Activated CD8-positive, alpha-beta memory T cell treated with anti-CD3 and anti-CD28 coated beads, Interleukin-2, amount 50 U/mL, for 48 hours (primary cell): Measurements from ENCODE around the gene SNX27.
"Not testable (repeated sequence)": the region's sequence is repeated elsewhere in the genome, so short reads cannot be mapped to it uniquely, and the experiment has no call there.

ENCODE experiments used
- DNase-seq: peaks from one replicate; pipeline ENCODE4 v3.0.0-alpha.2; 2020

SNX27 gene

DNA sequence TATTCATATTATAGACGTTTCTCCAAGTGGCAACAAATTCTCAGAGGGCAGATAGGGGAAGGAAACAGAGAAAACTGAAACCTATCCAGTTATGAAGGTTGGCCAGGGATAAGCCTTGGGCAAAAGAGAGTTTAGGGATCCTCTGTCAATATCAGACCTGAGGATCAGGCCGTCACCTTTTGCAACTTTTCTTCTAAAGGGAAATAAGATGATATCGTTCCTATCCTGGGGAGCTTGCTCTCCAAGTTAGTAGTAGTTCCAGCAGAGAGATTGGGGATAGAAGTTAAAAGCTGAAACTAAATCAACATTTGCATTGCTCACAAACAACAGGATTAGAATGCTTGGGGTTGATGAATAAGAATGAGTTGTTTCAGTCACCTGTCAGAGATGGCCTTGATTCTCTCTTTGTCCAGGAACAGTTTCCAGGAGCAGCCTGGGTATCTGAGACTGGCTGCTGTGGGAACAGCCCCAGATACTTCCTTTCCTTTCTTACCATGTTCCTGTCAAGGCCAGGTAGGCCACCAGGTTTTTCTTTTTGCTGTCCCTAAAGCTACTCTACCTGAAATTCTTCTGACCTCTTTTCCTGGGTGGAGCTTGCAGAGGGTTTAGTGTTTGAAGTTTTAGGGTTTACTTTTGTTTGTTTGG, 112.0 kb downstream of the SNX27 start:
- DNase-seq = no peak

DNA sequence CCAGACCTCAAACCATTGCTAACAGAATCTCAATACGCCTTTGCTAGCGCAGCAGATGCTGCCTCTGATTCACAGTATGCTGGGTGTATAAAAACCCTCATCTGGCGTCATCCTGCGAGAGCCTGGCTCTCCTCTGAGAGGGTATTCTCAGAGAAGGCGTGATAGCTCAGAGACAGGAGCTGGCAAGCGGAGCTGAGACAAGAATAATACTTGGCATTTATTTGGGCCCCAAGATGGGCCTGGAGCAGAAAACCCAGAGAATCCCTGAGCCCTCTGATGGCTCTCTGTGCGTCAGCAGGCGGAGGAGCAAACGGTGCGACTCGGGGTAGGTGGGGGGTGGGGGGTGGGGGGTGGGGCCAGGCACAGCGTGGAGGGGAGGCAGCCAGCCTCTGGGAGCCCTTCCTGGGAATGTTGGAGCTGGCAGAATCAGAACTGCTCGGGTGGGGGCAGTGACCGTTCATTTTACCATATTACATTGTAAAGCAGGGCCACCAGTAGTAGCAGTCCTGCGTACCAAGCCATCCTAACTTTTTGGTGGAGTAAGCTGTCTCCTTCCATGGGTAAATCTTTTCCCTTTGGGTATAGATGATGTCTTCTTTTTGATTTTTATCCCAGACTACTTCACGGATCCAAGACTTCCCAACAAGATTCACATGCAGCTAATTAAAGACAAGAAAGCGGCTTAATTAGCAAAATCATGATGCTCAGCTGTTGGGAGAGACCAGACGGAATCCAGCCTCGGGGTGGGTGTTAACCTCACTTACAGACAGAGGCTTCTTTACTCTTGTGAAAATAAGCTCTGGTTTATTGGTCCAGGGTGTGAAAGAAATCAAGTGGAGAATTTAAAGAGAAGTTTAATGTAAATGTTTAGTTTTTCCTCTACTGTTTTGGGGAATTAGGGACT, 116.6 kb downstream of the SNX27 start:
- no peak for DNase-seq

DNA sequence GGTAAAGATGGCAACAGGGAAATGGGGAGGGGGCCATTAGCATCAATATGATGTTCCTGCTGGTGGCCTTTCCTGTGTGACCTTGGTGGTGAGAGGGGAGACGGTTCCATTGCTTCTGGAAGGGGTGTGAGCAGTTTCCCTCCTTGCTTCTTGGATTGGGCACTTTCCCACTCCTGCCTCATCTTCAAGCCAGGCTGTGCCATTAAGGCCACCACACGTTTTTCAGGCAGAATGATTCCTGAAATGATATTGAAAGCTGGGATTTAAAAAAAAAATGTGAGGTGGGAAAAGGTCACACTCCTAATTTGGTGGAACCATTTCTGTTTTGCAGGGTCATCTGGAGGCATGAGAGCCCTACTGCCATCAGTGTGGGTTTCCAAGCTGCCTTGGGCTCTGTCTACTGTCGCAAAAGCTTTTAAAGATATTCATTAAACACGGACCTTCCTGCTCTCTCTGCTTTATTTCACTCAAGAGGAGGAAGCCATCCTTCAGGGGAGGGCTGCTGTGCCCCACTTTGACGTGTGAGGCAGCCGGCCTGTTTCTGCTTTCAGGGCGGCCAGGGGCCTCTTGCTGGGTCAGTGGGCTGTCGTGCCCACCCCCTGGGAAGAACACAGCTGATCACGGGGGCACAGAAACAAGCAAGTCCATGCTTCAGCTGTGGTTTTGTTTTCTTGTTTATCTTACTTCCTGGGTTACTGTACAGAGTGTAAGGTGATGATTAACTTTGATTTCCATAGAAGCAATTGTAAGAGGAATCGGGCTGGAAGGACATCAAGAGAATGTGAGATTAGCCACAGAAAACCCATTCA, 117.5 kb downstream of the SNX27 start:
- no peak for DNase-seq

DNA sequence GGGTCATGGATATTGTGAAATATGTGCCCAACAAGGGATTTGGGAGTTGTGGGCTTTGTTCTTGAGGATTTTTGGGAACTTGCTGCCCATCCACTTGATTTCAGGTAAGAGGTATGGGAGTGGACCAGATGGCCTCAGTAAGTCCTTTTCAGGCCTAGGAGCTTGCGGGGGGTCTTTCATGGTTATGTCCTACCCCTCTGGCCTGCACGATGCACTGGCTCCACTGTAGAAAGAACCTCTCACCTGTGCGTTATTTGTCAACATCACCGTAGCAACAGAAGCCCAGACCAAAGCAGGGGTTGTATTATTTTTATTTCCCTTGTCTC, 118.1 kb downstream of the SNX27 start:
- no peak for DNase-seq

DNA sequence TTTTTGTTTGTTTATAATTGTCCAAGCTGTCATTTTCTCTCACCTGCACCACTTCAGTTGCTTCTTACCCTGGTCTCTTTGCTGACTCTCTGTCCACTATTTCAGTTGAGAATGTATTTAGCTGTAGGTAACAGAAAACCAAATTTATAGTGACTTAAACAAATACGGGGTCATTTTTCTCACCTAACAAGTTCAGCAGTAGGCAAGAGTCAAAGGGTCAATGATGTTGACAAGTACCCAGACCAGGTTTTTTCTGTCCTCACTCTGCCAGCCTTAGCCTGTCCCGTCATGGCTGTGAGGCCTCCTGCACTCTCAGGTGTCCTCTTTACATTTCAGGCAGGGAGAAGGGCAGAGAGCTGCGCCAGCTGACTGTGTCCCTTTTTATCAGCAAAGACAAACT, 121.3 kb downstream of the SNX27 start:
- DNase-seq = no peak

DNA sequence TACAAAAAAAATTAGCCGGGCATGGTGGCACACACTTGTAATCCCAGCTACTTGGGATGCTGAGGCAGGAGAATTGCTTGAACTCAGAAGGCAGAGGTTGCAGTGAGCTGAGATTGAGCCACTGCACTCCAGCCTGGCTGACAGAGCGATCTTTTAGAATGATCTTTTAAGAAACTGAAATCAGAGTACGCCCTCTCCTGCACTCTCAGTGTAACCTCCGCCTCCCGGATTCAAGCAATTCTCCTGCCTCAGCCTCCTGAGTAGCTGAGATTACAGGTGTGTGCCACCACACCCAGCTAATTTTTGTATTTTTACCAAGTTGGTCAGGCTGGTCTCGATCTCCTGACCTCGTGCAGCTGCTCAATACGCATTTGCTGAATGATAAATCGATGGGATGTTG, 122.1 kb downstream of the SNX27 start:
- DNase-seq = not testable (repeated sequence)

DNA sequence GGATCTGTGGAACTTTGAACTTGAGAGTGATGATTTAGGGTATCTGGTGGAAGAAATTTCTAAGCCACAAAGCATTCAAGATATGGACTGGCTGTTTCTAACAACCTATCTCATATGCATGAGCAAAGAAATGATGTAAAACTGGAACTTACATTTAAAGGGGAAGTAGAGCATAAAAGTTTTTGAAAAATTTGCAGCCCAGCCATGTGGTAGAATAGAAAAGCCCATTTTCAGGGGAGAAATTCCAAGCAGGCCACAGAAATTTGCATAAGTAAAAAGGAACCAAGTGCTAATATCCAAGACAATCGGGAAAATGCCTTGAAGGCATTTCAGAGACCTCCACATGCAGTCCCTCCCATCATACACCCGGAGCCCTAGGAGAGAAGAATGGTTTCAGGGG, 125.2 kb downstream of the SNX27 start:
- DNase-seq = no peak

DNA sequence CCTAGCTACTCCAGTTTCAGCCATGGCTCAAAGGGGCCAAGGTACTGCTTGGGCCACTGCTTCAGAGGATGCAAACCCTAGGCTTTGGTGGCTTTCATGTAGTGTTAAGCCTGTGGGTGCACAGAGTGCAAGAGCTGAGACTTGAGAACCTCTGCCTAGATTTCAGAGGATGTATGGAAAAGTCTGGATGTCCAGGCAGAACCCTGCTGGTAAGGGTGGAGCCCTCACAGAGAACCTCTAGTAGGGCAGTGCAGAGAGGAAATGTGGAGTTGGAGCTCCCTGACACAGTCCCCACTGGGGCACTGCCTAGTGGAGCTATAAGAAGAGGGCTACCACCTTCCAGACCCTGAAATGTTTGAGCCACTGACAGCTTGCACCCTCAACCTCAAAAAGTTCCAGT, 125.6 kb downstream of the SNX27 start:
- no peak for DNase-seq

DNA sequence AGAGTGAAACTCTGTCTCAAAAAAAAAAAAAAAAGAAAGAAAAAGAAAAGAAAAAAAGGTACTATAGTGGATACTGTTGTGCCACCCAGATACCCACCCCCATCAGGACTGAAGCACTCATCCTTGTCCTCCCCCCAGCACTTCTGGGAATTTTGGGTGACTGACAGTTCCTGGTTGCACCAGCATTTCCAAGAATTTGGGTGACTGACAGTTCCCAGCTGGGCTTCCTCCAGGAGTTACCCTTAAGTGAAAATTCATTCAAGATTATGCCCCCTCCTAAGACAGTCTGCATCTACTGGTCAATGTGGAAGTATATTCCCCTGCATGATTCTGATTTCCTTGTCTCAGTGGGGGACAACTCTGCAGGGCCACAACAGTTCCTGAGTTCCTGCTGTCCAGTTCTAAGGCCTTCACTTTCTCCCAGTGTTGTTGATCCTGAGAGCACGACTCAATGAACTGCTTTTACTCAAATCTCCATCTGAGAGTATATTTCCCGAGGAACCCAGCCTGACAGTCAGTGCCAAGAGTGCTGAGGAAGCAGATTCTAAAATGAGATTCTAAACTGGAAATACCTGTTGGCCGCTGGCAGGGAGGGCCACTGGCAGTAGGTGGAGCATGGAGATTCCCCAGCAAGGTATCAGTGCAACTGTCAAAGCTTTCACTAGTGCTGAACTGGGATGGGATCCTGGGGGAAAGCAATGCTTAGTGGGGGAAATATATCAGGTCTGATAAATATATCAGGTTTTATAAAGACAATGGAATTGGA, 127.9 kb downstream of the SNX27 start:
- no peak for DNase-seq

DNA sequence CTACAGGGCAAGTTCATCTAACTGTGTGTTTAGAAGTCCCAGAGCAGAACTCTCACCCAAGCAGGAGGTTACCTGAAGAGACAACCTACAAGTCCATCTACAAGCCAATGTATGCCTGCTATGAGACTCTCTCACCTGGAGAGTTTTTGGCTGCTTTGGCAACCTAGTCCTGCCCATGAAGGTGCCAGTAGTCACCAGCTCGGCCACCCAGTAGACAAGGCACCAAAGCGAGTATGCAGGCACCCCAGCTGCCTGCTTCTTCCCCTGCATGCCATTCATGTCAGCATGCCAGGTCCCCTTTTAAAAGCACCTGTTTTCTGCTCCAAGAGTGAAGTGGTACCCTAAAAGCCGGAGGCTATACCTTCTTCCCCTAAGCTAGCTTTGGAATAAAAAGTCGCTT, 129.7 kb downstream of the SNX27 start:
- DNase-seq = no peak
